ENCODE data around the gene LBX2.

DNA sequence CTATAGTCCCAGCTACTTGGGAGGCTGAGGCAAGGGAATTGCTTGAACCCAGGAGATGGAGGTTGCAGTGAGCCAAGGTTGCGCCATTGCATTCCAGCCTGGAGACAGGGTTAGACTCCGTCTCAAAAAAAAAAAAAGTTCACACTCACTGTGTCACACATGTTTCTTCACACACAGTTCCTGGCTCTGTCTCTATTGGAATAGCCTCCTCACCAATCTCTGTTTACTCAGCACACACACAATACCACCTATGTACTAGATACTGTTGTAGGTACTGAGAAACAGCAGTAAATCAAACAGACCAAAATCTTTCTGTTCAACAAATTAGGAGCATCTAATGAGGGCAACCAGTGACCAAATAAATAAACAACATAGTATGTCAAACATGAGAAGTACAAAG lies 13.3 kb downstream of the LBX2 start:
- TF ChIP-seq REST (IDR thresholded peaks at IDR 0.05; ENCODE audit: insufficient read depth in 1 of 2, low read depth in 2 of 2, low read length in 2 of 2): no peak
- TF ChIP-seq POLR2AphosphoS5 (IDR thresholded peaks at IDR 0.05; ENCODE audit: low read depth, low read length): no peak

All from PFSK-1 (cell line).